GOT3 (cell line): ENCODE measurements around the gene IL17RB.
A peak's percentile ranks its signal among the peaks of the same experiment; 100 is the strongest.

Experiments
- DNase-seq: peaks from one replicate; lab custom pipeline; 2025; ENCODE audit warnings: mixed read lengths; lab: John Stamatoyannopoulos, UW

Gene IL17RB, protein sequence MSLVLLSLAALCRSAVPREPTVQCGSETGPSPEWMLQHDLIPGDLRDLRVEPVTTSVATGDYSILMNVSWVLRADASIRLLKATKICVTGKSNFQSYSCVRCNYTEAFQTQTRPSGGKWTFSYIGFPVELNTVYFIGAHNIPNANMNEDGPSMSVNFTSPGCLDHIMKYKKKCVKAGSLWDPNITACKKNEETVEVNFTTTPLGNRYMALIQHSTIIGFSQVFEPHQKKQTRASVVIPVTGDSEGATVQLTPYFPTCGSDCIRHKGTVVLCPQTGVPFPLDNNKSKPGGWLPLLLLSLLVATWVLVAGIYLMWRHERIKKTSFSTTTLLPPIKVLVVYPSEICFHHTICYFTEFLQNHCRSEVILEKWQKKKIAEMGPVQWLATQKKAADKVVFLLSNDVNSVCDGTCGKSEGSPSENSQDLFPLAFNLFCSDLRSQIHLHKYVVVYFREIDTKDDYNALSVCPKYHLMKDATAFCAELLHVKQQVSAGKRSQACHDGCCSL

DNA sequence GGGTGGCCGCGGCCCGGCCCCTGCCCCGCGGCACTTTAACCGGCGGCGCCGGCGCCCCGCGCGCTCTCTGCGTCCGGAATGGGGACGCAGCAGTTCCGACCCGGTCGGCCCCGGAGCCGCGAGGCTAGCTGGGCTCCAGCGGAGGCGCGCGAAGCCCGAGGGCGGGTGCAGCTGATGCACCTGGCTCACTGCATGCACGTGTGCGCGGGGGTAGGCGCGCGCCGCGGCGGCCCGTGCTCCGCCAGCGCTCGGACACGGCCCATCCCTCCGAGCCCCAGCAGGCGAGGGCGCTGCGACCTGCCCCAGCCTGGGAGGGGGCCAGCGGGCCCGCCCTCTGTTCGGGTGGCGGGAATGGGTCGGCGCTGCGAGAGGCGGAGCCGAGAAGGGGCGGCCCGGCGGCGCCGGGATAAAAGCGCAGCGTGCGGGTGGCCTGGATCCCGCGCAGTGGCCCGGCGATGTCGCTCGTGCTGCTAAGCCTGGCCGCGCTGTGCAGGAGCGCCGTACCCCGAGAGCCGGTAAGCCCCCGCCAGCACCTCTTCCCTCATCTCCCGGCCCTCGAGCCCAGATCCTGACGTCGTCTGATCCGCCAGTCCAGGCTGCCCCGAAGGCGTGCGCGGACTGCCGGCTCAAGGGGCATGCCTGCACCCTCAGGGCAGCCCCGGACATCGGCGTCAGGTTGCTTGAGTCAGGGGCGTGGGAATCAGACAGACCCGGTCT lies at the start of gene IL17RB, which contains the start of gene CHDH:
IL17RB (plus strand) TSS at position 435 of the 717 bp plus-strand sequence; CDS start at position 456, 21 bp downstream.
CHDH (minus strand) TSS at position 286 of the 717 bp plus-strand sequence. CDS start 22,411 bp downstream, outside the sequence.
- no peak for DNase-seq

DNA sequence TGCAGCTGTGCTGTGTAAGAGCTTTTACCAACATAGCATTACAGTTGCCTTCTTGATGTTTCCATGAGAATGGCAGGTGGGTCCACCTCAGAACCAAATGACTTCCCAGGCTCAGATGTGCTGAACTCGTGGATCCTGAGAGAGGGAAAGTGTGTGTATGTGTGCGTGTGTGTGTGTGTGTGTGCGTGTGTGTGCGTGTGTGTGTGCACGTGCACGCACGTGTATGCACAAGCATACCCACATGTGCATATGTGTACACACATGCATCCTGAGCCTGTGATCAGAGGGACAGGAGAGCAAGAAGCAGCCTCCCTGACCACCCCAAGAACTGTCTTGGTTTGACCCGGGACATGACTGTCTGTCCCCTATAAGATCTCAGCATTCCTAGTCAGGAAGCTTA lies 48.2 kb upstream of the IL17RB start:
- no peak for DNase-seq

DNA sequence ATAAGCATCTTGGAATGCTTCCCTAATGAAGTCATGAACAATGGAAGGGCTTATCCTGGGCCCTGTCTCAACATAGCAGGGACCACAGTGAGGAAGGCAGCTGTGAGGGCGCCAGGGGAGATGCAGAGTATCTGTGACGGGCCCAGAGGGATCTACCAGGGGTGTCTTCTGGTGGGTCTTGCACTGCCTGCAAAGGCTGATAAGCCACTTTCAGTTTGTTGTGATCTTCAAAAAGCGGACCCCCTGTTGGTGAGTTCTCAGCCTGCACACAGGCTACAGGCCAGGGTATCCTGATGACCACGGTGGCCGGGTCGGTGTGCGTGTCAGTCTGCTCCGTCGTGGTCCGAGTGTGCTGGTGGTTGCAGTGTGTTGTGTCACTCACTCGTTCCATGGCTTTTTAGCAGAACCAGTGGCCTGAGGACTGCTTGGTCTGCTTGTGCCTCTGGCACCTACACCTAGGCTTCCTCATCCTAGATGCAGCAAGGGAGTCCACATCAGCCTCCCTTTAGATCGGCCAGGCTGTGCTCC lies 47.0 kb upstream of the IL17RB start:
- no peak for DNase-seq

DNA sequence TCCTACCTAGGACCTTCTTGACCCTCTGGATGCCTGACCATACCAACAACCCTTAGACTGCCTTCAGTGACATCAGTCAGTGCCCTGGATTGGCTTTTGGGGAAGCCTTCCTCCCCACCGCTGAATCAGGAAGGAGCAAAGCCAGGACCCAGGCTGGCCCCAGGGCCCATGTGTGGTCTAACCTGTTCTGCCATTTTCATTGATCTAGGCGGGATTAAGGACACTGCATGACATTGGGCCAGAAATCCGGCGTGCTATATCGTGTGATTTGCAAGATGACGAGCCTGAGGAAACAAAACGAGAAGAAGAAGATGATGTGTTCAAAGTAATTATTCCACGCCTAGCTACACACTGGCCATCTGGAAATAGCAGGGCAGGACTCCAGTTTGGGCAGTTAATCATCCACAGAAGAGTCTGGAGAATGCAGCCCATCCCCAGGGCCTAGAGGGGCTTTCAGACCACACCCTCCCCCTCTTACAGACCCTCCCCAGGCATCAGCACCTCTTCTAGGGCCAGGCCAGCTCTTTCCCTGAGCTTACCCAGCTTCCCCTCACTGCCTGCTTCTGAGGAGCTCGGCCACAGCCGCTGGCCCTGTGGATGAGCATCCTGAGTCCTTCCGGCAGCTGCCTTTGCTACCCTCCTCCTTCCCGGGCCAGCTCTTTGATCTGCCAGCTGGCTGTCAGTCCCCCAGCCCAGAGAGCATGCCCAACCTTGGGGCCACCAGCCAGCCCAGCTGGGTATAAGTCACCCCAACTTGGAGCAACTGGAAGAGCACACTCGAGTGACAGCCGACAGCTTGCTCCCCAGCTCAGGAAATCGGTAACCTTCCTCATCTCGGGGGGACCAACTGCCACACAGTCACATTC lies 46.1 kb upstream of the IL17RB start:
- DNase-seq = no peak

DNA sequence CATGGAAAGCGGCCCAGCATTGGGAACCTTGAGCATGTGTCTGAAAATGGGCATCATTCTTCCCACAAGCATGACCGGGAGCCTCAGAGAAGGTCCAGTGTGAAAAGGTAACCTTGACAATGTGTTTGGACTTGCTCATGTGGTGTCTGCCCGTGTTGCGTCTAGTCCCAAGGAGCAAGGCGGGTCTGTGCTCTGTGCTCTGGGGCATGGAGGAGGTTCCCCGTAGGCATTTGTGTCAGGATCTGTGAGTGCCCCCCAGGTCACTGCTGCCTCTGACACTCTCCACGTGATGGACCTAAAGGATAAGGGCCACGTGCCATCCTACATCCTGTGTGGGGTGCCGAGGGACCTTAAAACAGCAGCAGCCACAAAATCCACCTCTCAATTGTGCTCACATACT lies 45.0 kb upstream of the IL17RB start:
- no peak for DNase-seq

DNA sequence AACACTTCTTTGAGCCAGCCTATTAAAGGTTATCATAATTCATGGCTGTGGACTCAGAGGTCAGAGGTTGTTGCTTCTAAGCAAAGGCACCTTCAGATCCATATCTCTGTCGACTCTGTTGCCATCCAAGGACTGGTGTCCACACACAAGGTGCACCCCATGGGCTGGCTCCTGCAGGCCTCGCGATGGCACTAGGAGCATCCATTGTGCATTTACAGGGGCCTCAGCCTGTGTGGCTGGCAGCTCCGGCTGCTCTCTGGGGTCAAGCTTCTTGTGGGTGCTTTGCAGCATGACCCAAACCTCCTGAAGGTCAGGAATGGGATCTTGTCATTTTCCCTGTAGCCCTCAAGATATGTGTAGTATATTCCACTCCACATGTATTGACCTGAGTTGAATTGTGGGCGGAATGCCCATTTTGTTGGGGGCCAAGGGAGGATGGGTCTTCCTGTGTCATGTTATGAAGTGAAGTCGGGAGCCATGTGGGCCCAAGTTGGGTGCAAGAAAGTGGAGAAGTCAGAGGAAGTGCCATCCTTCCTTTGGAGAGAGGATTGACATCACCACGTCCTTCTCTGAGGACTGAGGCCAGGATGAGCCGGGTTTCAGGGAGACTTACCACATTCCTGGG lies 44.0 kb upstream of the IL17RB start:
- no peak for DNase-seq

DNA sequence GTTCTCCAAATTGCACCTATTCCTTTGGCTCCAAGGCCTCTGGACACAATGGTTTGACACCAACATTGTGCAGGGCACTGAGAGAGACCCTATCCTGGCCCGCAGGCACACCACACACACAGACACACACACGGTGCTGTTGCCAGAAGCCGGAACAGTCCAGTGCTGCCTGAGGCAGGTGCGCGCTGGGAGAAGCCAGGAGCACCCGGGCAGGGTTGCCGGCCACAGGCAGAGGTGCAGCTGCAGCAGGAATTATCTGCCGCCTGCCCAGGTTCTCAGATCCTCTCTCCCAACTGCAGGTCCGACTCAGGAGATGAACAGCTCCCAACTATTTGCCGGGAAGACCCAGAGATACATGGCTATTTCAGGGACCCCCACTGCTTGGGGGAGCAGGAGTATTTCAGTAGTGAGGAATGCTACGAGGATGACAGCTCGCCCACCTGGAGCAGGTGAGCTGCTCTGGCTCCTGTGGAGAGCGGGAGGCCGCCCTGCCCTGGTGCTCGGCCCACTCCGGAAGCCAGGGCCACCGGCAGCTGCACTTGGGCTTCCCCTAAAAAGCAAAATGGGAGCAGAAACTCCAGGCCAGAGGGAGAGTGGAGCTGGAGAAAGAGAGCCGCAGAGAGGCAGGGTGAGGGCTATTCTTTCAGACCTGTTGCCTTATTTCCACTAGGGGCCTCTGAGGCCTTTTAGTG lies 43.1 kb upstream of the IL17RB start:
- no peak for DNase-seq

DNA sequence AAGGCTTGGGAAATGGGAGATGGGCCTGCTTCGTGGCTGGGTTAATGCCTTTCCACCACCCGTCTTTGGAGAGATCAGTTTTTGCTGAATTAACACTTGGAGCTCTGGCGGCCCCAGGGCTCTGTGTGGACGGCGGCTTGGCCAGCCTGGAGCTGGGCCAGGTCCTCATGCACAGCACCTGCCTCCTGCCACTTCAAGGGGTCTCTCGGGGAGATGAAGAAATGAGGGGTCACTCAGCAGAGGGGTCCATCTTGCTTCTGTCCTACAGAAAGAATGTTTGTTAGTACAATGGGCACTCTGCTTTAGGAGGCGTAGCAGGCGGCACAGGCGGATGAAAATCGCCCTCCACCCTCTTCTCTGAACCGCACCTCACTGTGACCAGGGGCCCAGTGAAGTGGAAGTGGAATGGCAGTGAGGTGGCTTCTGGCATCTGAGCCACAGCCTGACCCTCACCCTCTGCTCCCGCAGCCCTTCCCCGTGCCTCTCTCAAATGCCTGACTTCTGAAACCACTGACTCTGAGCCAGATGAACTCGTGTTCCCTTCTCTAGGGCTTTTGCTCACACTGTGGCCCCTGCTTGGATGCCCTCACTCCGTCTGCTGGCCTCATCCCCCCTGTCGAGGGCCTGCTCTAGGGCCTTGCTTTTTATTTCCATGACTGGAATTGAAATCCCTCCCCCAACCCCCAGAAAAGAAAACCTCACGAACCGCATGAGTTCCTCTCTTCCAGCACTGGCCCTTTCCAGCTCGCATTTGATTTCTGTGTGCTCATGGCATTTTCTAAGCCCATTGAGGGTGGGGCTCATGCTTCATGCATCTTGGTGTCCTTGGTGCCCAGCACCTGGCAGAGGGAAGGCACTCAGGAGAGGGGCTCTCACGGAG lies 42.3 kb upstream of the IL17RB start:
- DNase-seq = no peak

DNA sequence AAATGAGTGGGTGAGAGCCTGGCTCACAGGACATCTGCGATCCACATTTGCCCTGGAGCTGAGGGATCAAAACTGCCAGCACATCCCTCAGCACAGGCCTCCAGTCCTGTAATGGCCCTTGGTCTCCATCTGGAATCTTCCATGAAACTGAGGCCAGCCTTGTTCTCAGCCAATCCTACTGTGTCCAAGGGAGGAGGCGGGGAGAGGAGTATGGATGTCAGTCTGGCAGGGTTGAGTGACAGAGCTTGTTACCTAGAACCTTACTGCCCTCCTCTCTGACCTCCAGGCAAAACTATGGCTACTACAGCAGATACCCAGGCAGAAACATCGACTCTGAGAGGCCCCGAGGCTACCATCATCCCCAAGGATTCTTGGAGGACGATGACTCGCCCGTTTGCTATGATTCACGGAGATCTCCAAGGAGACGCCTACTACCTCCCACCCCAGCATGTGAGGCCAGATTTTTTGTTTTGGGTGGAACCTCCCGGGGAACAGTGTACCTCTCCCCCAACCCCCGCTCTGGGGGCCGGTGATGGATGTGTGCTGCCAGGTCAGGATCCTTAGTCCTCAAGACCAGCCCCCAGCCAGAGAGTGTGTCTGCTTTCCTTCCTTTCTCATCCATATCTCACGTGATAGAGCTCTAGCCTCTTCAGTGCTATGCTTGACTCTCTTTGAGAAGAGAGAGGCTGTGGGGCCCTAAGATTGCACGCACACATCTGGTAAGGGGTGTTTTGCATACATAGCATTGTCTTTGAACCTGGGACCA lies 41.5 kb upstream of the IL17RB start:
- DNase-seq = peak; percentile 34

DNA sequence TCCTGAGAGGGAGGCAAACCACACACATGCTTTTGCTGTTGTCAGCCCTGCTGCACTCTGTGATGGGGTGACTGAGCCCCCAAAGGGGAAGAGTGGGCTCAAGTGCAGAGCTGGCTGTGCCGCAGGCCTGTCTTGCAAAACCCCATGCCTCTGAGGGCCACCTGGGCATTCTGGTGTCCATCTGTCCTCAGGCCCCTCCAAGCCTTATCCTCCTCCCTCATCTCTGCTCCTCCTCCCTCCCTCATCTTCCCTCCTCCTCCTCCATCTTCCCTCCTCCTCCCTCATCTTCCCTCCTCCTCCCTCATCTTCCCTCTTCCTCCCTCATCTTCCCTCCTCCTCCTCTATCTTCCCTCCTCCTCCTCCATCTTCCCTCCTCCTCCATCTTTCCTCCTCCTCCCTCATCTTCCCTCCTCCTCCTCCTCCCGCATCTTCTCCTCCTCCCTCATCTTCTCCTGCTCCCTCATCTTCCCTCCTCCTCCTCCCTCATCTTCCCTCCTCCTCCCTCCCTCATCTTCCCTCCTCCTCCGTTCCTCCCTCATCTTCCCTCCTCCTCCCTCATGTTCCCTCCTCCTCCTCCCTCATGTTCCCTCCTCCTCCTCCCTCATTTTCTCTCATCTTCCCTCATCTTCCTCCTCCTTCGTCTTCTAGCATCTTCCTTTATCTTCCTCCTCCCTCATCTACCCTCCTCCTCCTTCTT lies 40.8 kb upstream of the IL17RB start:
- DNase-seq = no peak

DNA sequence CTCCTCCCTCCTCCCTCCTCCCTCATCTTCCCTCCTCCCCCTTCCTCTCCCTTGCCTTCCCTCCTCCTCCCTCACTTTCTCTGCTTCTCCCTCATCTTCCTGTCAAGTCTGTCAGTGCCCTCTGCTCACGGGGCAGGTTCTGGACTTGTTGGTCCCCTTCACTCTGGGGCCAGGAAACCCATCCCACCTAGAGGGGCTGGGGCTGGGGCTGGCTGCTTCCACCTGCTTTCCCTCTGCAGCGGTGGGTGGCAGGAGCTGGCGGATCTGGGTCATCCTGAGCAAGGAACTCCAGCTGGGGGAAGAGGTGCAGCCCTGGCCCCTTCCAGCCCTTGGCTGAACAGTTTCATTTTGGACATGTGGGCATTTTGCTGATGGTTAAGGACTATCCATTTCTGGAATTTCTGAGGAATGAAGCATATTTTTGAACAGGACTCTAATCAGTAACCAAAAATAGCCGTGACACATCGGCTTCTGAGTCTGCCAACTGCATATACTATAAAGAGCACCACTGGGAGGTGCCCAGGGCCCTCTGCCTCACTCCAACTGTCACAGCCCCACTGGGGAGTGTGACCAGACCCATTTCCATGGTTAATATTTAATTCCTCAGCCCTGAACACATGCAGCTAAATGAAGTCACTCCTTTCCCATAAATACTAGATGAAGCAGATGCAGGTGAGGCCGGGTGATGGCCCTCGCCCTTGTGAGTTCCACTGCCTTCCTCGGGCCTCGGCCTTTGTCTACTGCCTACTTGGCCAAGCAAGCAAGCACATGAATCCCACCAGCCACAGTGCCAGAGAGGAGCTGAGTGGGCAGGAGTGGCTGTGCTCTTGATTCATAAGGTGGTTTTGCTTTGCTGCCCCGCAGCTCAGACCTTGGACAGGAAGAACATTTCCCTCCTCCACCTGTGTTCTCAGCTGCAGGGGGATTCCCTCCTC lies 39.9 kb upstream of the IL17RB start:
- DNase-seq = no peak

DNA sequence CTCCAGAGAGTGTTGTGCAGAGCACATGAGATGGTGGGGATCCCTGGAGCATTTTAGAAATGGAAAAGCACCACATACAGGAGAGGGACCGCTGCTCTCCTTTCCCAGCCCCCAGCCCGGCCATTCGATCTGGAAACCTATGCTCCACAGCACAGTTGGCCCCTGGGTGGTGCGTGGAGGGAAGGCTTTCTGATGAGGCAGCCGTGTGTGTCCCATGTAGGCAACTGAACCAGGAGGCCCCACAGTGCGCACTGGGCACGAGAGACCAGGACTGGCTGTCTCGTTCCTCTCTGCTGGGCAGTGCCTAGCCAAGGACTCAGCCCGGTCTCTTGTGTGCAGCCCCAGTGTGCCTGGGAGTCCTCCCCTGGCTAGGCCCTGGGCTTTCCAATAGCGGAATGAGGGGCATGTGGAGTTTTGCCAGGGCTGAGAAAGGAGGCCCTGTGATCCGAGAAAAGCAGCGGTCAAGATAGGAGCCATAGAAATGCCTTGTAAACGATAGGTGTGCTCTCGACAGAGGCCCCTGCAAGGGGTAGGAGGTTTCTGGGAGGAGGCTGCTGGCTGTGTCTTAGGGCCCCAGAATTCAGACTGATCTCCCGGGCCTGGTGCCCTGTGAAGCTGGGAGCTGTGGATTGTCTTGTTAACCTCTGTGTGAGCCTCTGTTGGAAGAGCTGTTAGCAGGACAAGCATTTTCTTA lies 39.1 kb upstream of the IL17RB start:
- DNase-seq = no peak

DNA sequence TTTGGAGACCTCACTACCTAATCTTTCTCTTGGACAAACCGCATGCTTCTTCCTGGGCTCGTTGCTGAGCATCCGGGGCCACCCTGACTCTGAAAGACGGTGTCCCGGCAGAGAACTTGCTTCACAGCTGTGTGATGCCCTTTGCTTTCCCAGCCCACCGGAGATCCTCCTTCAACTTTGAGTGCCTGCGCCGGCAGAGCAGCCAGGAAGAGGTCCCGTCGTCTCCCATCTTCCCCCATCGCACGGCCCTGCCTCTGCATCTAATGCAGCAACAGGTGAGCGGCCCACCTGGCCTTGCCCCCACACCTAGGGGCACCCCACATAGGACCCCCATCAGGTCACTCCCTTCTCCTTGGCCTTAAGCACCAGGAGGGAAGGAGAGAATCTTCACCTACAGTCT lies 37.9 kb upstream of the IL17RB start:
- no peak for DNase-seq

DNA sequence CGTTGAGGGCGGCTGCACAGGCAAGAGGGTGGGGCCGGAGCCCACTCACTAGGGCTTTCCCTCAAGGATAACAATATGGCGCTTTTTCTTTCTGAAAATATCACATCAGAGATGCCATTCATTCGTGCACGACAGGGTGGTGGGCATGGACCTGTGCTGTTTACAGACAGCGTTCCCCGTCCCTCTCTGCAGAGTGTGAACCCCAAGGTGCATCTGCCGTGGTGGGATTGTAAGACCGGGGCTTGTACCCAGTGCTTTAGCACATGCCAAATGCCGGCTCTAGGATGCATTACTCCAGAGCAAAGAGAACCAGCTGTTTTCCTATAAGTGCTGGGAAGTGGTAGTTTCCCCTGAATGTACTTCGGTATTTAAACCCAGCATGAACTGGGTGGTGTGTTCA lies 37.1 kb upstream of the IL17RB start:
- no peak for DNase-seq

DNA sequence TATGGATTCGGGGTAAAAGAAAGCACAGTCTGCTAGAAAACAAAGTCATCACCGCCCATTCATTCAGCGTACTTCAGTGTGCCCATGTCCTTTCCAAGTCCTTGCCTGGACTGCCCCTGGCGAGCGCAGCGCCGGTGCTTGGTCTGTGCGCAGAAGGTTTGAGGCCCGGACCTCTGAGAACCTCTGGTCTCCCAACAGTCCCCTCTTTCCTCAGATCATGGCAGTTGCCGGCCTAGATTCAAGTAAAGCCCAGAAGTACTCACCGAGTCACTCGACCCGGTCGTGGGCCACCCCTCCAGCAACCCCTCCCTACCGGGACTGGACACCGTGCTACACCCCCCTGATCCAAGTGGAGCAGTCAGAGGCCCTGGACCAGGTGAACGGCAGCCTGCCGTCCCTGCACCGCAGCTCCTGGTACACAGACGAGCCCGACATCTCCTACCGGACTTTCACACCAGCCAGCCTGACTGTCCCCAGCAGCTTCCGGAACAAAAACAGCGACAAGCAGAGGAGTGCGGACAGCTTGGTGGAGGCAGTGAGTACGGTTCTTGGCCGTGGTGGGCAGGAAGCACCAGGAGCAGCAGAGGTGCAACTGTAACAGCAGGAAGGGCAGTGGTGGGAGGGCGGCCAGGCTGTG lies 36.5 kb upstream of the IL17RB start:
- no peak for DNase-seq
